Stimulated activated naive B cell treated with anti-CD40 and anti-IgM and Interleukin-4, amounts not matched to agents 10 μg/mL and 1 μg/mL and 100 μg/mL, for 72 hours (primary cell): ENCODE measurements around the gene RPA1.

Source experiments
- ATAC-seq, 2 donors: fragments of 150-1000 bp; cut with Tn5 transposase; replicated peaks; 2 replicates each; pipeline ENCODE4 v1.10.0; 2021; ENCODE audit warnings: moderate library complexity in 1 of 2
- DNase-seq: peaks from one replicate; pipeline ENCODE4 v3.0.0; 2021
- H3K27ac Mint-ChIP-seq: one replicate; pipeline ENCODE4 v1.8.0; 2022; ENCODE audit warnings: mild to moderate bottlenecking, mixed read lengths
- H3K27me3 Mint-ChIP-seq, 2 donors: one replicate each; pipeline ENCODE4 v1.8.0; 2022; ENCODE audit warnings: mixed read lengths in 2 of 2
- H3K36me3 Mint-ChIP-seq, 2 donors: one replicate each; pipeline ENCODE4 v1.8.0; 2022; ENCODE audit warnings: mixed read lengths in 2 of 2, mild to moderate bottlenecking in 1 of 2
- H3K4me1 Mint-ChIP-seq, 2 donors: one replicate each; pipeline ENCODE4 v1.8.0; 2022; ENCODE audit warnings: mixed read lengths in 2 of 2, mild to moderate bottlenecking in 1 of 2
- H3K4me3 Mint-ChIP-seq, 2 donors: one replicate each; pipeline ENCODE4 v1.8.0; 2022; ENCODE audit warnings: mild to moderate bottlenecking in 2 of 2, mixed read lengths in 2 of 2, moderate library complexity in 1 of 2
- H3K9me3 Mint-ChIP-seq, 2 donors: one replicate each; pipeline ENCODE4 v1.8.0; 2022; ENCODE audit warnings: mixed read lengths in 2 of 2, mild to moderate bottlenecking in 1 of 2

RPA1 gene

GRCh38 chr17:1899403-1900000 lies 69.7 kb downstream of the RPA1 start:
- Mint-ChIP-seq H3K9me3 (no peaks in the 10 kb centered on the region), H3K36me3 (peaks cover 10 to 29% of the 10 kb centered on the region in 2 donors), H3K4me1 (peaks cover 0 to 2% of the 10 kb centered on the region in 2 donors), H3K4me3 (no peak overlapping the region), H3K27ac (no peak overlapping the region), H3K27me3 (peaks cover 0 to under 1% of the 10 kb centered on the region in 2 donors)
- ATAC-seq (no peak), DNase-seq (no peak)

- no peaks in the 10 kb centered on the region for H3K9me3 Mint-ChIP-seq
- no peak for ATAC-seq
- peaks cover 5 to 10% of the 10 kb centered on the region in 2 donors for H3K4me1 Mint-ChIP-seq
- H3K27me3 Mint-ChIP-seq: peaks cover 29 to 48% of the 10 kb centered on the region in 2 donors
- DNase-seq: no peak
- H3K36me3 Mint-ChIP-seq: no peaks in the 10 kb centered on the region
- peak overlapping the region; percentile 51 for H3K27ac Mint-ChIP-seq
- H3K4me3 Mint-ChIP-seq: no peak overlapping the region
Measured at GRCh38 chr17:1904273-1905182, 74.7 kb downstream of the RPA1 start.

GRCh38 chr17:1905190-1905913 lies 75.5 kb downstream of the RPA1 start:
- Mint-ChIP-seq H3K36me3 (no peaks in the 10 kb centered on the region), H3K4me1 (peaks cover 5 to 10% of the 10 kb centered on the region in 2 donors), H3K4me3 (no peak overlapping the region), H3K27ac (no peak overlapping the region), H3K27me3 (peaks cover 33 to 56% of the 10 kb centered on the region in 2 donors), H3K9me3 (no peaks in the 10 kb centered on the region)
- DNase-seq: no peak
- ATAC-seq: no peak

GRCh38 chr17:1906662-1907101 lies 76.9 kb downstream of the RPA1 start:
- Mint-ChIP-seq H3K4me1 (peaks cover 5 to 10% of the 10 kb centered on the region in 2 donors), H3K4me3 (no peak overlapping the region), H3K27me3 (peaks cover 36 to 64% of the 10 kb centered on the region in 2 donors), H3K27ac (no peak overlapping the region), H3K36me3 (no peaks in the 10 kb centered on the region), H3K9me3 (no peaks in the 10 kb centered on the region)
- ATAC-seq (no peak), DNase-seq (no peak)

- no peak overlapping the region for H3K4me3 Mint-ChIP-seq
- H3K9me3 Mint-ChIP-seq: no peaks in the 10 kb centered on the region
- DNase-seq: no peak
- H3K27me3 Mint-ChIP-seq: peaks cover 41 to 69% of the 10 kb centered on the region in 2 donors
- no peak for ATAC-seq
- H3K4me1 Mint-ChIP-seq: peaks cover 5 to 10% of the 10 kb centered on the region in 2 donors
- H3K36me3 Mint-ChIP-seq: no peaks in the 10 kb centered on the region
- no peak overlapping the region for H3K27ac Mint-ChIP-seq
Measured at GRCh38 chr17:1907216-1907631, 77.4 kb downstream of the RPA1 start.

GRCh38 chr17:1907909-1908698 lies 78.3 kb downstream of the RPA1 start:
- DNase-seq: no peak
- no peak overlapping the region for H3K27ac Mint-ChIP-seq
- no peaks in the 10 kb centered on the region for H3K9me3 Mint-ChIP-seq
- peak overlapping the region; percentile 44 to 48 for H3K4me3 Mint-ChIP-seq
- no peaks in the 10 kb centered on the region for H3K36me3 Mint-ChIP-seq
- peaks cover 5 to 10% of the 10 kb centered on the region in 2 donors for H3K4me1 Mint-ChIP-seq
- peak in 1 of 2 donors; percentile 39 for ATAC-seq
- H3K27me3 Mint-ChIP-seq: peaks cover 48 to 77% of the 10 kb centered on the region in 2 donors

- peak overlapping the region; percentile 44 to 48 for H3K4me3 Mint-ChIP-seq
- DNase-seq (no peak), ATAC-seq (peak; percentile 73 to 80)
- H3K9me3 Mint-ChIP-seq: no peaks in the 10 kb centered on the region
- H3K27me3 Mint-ChIP-seq: peaks cover 52 to 82% of the 10 kb centered on the region in 2 donors
- no peaks in the 10 kb centered on the region for H3K36me3 Mint-ChIP-seq
- peaks cover 5 to 10% of the 10 kb centered on the region in 2 donors for H3K4me1 Mint-ChIP-seq
- peak overlapping the region; percentile 3 for H3K27ac Mint-ChIP-seq
Measured at GRCh38 chr17:1908699-1909309, 79.0 kb downstream of the RPA1 start.

GRCh38 chr17:1909985-1910384 lies 80.2 kb downstream of the RPA1 start:
- DNase-seq (no peak), ATAC-seq (peak in 1 of 2 donors; percentile 41)
- no peaks in the 10 kb centered on the region for H3K9me3 Mint-ChIP-seq
- no peaks in the 10 kb centered on the region for H3K36me3 Mint-ChIP-seq
- no peak overlapping the region for H3K27ac Mint-ChIP-seq
- H3K4me1 Mint-ChIP-seq: peaks cover 3 to 10% of the 10 kb centered on the region in 2 donors
- peaks cover 58 to 87% of the 10 kb centered on the region in 2 donors for H3K27me3 Mint-ChIP-seq
- no peak overlapping the region for H3K4me3 Mint-ChIP-seq

GRCh38 chr17:1912146-1912545 lies 82.3 kb downstream of the RPA1 start:
- Mint-ChIP-seq H3K36me3 (no peaks in the 10 kb centered on the region), H3K27me3 (peaks cover 45 to 78% of the 10 kb centered on the region in 2 donors), H3K4me3 (no peak overlapping the region), H3K9me3 (no peaks in the 10 kb centered on the region), H3K27ac (no peak overlapping the region), H3K4me1 (peaks cover 7 to 19% of the 10 kb centered on the region in 2 donors)
- no peak for ATAC-seq
- no peak for DNase-seq

GRCh38 chr17:1913702-1914101 lies 83.9 kb downstream of the RPA1 start:
- Mint-ChIP-seq H3K4me1 (peaks cover 5 to 13% of the 10 kb centered on the region in 2 donors), H3K27me3 (peaks cover 37 to 65% of the 10 kb centered on the region in 2 donors), H3K9me3 (no peaks in the 10 kb centered on the region), H3K27ac (no peak overlapping the region), H3K4me3 (no peak overlapping the region), H3K36me3 (no peaks in the 10 kb centered on the region)
- ATAC-seq (no peak), DNase-seq (no peak)

- H3K27ac Mint-ChIP-seq: no peak overlapping the region
- H3K9me3 Mint-ChIP-seq: no peaks in the 10 kb centered on the region
Measured at GRCh38 chr17:1914661-1915083, 84.9 kb downstream of the RPA1 start.

GRCh38 chr17:1915889-1916288 lies 86.1 kb downstream of the RPA1 start:
- no peaks in the 10 kb centered on the region for H3K9me3 Mint-ChIP-seq
- no peaks in the 10 kb centered on the region for H3K36me3 Mint-ChIP-seq
- DNase-seq (no peak), ATAC-seq (peak; percentile 25 to 51)
- H3K4me1 Mint-ChIP-seq: peaks cover 4 to 9% of the 10 kb centered on the region in 2 donors
- H3K27me3 Mint-ChIP-seq: peaks cover 25 to 50% of the 10 kb centered on the region in 2 donors
- no peak overlapping the region for H3K4me3 Mint-ChIP-seq
- no peak overlapping the region for H3K27ac Mint-ChIP-seq

More at GRCh38 chr17:1914661-1915083, 84.9 kb downstream of the RPA1 start:
- Mint-ChIP-seq H3K27me3 (peaks cover 28 to 56% of the 10 kb centered on the region in 2 donors), H3K36me3 (no peaks in the 10 kb centered on the region), H3K4me1 (peaks cover 4 to 9% of the 10 kb centered on the region in 2 donors), H3K4me3 (no peak overlapping the region)
- ATAC-seq: no peak
- DNase-seq: no peak

- peaks cover 4 to 9% of the 10 kb centered on the region in 2 donors for H3K4me1 Mint-ChIP-seq
- H3K9me3 Mint-ChIP-seq: no peaks in the 10 kb centered on the region
- H3K27ac Mint-ChIP-seq: no peak overlapping the region
- DNase-seq (no peak), ATAC-seq (no peak)
- no peak overlapping the region for H3K4me3 Mint-ChIP-seq
- H3K36me3 Mint-ChIP-seq: no peaks in the 10 kb centered on the region
- H3K27me3 Mint-ChIP-seq: peaks cover 25 to 46% of the 10 kb centered on the region in 2 donors
Measured at GRCh38 chr17:1916316-1916715, 86.5 kb downstream of the RPA1 start.
